GM19035 (cell line): ENCODE data around the gene ELMO1.

Experiments used
- ATAC-seq: cut with Tn5 transposase; IDR thresholded peaks from one replicate; pipeline ENCODE4 v1.9.1; 2021; ENCODE audit not compliant: unreplicated experiment

Gene ELMO1

DNA sequence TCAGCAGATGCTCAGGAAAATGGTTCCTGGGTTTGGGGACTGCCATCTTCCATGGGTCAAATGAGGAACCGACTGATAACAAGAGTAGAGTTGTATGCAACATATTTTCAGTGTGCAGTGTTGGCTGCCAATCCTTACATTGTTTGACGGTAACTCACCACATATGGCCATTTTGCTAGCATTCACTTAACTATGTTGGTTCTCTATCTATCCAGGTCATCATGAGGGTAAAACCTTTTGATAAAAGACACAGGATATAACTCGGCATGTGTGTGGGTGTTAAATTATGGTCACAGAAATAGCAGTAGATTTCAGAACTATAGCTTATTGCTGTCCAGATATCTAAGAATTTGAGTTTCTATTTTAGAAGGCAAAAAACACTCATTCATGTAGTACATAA lies 583.6 kb downstream of the ELMO1 start:
- ATAC-seq = no peak

DNA sequence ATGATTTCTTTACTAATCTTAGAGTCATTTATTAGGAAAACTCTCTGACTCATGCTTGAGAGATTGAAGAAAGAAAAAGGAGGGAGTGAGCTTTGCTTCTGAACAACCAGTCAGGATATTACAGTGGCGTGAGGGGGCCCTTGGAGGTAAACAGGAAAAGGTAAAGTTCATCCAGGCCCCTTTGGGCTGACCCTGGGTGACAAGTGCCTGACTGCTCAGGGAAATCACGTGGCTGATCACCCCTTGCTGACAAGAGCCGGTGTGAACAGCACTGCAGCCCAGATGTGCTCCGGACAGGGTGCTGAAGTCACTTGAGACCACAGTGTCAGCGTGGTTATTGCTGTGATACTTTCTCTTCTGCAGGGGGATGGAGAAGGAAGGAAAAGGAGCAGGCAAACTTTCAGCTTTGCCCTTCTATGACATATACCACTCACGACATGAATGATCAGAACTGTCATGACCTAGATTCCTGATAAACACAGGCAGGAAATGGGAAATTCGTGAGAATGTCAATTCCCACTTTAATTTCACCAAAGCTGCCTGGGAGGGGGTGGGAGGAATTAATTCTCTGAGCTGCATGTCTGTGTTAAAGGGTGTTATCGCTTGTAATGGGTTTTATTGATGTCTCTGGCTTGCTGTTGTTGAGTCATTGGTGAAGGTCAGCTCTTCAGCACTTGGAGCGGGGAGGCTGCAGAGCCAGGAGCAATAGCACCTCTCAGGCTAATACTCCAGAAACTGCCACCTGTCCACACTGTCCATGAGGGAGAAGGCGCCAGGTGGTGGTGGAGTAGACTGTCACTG lies 584.6 kb downstream of the ELMO1 start:
- ATAC-seq = no peak

DNA sequence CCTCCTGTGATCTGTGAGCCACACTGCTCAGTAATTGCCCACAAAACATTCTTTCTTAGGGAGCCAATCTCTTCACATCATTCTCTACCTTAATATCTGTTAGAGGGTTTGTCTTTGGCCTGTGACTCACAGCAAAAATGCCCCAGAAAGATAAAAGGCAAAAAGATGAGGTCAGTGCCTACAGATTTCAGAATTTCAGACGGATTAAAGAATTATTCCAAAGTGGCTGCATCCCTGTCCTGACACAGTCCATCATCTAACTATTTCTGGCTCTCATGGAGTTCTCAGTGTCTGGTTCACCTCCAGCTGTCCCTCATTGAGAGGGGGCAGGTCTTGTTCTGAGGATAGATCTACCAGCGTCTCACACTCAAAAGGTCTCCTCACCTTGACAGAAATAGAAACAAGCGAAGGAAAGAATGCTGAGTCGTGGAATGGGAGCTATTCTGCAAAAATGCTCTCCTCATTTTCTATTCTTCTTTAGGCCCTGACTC lies 585.8 kb downstream of the ELMO1 start:
- ATAC-seq = no peak

DNA sequence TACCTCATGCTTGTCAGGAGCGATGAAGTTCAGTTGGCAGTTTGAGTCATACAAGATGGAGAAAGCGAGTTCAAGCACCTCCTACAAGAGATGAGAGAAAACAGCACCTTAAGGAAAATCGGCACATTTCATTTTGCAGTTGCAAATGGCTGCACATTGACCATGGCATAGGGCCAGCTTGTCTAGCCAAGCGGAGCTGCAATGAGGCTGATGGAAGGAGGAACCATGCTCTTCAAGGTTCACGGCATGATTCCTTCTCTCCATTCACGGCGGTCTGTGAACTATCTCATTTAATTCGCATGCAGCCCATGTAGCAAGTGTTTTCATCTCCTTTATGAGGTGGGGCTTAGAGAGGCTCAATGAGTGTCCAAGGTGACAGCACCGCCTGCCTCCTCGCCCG lies 587.0 kb downstream of the ELMO1 start:
- no peak for ATAC-seq

DNA sequence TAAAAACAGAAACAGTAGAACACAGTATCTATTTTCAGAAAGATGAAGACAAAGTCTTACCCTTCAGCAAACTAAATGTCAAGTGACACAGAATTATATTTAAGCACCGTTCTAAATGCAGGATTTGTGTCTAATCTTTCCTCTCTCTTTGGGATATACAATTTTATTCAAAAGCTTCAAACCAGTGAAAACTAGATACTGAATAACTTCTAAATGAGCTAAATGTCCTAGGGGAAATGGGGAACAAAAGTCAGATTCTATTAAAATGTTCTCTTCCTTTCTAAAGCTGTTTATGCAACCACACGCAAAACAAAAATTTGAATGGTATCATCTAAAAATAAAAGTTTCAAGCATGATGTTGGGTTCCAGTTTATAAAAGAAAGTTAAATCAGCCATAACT lies 588.0 kb downstream of the ELMO1 start:
- no peak for ATAC-seq

DNA sequence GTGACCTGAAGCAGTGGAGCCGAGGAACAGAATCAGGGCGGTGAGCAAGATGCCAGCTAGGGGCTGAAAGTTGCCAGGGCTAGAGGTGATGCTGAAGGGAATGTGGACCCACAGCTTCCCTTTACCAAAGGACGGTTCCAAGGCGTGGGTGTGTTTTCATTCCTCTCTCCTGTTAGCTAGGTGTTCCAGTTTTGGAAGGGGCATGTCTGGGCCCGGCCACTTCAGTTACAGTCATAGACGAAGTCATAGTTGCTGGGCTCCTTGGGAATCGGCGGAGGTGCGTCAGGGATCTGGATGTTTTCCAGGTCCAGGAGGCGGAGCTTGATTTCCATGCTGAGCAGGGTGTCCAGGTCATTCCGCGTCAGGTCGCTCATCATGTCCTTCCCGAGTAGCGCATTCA lies 593.3 kb downstream of the ELMO1 start:
- no peak for ATAC-seq

DNA sequence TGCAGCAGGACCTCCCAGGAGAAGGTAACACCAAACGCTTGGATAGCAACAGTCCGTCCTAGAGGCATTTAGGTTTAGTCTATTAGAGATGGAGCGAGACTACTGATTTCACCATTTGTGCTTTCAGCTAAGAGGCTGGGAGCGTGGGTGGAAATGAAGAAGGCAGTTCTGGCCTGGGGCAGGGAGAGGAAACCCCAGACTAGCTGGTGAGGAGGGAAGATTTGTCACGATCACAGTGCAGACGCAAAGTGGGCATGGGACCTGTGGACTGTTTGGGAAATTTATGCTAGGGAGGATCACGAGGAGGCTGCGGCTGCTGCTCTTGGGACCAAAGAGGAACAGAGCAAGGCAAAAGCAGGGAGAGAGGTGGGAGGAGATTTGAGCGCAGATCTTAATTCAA lies 594.0 kb downstream of the ELMO1 start:
- no peak for ATAC-seq

DNA sequence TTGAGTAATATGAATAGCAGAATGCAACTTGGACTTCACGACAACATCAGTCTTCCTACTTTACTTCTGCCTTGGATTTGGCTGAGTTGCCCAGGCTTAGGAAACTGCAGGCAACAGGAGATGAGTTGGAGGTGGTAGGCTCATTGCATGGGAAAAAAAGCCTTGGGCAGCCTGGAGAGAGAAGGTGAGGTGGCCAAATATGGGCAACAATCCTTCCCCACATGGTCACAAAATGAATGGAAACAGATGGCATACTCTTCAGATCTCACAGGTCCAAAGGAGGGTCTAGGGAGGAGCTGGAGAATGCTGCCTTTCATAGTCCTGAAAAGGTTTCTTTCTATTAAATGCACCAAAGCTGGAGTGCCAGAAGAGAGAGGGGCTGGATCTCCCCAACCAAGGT lies 595.7 kb downstream of the ELMO1 start:
- no peak for ATAC-seq

DNA sequence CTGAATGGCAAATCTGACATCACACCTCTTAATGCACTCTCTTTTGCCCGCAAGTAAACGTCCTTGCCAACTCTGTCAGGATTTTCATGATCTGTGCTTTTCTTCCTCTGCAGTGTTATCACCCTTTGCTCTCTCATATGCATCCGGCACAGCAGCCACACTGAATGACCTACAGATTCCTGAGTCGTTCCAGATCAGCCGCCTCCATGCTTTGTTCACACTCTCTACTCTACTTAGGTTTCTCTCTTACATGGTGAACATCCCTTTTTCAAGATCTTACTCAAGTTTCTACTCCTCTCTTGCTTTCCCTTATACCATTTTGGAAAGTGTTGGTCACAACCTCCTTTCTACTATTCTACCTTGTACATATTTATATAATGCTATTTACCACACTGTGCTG lies 596.6 kb downstream of the ELMO1 start:
- no peak for ATAC-seq

DNA sequence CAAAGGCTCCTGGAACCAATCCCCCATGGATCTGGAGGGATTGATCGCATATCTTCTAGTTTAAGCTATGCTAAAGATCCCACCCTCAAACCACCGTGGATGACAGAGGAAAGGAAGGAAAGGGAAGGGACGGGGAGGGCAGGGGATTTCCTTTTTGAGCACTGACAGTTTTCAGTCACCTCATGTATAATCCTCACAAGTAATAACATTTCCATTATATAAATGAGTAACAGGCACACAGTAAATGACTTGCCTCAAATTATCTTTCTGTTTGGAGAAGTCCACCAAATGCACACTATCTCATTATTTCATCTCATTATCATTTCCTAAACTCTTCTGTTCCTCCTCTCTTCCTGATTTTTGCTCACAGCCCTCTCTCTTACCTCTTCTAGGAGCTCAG lies 597.3 kb downstream of the ELMO1 start:
- ATAC-seq = no peak

DNA sequence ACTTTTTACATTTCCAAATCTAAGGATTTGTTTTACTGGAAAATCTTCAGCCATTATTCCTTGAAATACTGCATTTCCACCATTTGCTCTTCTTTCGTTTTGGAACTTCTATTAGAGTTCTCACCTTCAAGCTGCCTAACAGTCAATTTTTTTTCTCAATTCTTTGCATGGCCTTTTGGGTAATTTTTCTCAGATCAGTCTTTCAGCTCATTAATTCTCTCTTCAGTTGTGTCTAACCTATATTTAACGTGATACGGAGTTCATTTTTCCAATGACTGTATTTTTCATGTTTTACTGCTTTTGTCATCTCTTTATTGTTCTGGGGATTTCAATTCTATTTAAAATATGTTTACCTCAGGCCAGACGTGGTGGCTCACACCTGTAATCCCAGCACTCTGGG lies 600.7 kb downstream of the ELMO1 start:
- ATAC-seq = no peak

DNA sequence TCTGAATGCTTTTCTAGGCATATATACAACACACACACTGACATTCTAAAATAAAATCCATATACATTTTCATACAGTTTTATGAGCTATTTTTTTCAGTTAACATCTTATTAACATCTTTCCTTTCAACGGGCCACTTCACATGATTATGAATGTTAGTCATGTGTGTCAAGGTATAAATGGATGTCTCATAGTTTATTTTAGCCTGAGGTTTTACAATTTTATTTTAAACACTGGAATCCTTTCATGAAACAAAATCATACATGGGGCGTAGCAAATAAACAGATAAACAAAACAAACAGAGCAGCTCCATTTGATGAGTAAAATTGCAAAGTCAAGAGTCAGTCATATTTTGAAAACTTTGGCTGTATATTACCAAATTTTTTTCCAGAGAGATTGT lies 604.3 kb downstream of the ELMO1 start:
- no peak for ATAC-seq

DNA sequence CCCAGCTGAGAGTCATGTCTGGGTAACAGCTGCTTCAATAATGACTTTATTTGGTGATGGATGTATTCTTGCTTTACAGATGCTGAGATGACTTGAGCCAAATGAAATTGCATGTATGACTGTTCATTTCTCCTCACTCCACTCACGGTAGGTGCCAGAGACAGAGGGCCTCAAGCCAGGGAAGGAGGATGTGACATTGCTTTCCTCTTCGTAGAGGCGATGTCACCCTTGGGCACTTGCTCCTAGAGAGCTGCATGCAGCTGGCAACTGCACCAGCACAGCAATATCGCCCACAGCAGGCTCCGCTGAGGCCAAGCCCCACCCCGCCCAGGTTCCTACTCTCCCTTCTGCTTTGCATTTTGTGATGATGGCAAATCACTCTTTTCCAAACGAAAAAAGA lies 607.8 kb downstream of the ELMO1 start:
- ATAC-seq = no peak

DNA sequence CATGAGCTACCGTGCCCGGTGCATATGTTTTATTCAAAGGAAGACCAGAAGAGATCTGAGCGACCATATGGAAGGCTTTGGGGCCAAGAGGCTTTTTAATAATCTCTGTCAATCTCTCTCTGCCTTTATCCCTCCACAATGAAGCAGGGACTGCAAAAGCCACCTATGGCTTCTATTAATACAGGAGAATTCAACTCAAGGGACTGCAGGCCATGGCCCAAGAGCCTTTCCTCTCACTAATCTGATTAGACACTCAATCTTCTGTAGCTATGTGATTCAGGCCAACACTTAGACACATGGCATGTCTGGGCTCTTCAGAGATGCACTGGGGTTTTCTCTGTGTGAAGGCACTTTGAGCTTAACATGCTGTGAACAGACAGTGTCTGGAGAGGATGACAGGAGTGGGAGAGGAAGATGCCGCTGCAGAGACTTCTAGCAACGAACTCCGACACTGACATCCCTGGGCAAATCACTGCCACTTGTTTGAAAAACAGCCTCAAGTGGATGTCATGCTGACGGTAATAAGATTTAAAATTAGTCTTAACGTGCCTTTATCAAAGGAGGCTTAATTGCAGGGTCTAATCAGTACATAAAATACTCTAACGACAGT lies 609.9 kb downstream of the ELMO1 start:
- no peak for ATAC-seq

DNA sequence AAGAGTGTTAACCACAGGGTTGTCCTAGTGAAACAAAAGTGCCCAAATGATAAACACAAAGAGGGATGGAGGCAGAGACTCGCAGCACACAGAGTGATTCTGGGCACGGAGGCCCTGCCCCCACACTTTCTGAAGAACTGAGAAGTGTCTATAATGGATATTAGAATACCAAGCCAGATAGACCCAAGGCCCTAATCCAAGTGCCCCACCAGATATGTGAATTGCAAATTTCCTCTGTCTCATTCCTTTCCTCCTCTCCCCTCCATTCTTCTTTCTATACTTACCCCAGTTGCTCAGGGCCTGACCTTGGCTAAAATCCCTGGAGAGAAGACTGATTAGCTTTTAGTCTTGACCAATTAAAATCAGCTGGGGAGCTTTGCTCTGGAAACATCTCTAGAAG lies 617.6 kb downstream of the ELMO1 start:
- ATAC-seq = no peak

DNA sequence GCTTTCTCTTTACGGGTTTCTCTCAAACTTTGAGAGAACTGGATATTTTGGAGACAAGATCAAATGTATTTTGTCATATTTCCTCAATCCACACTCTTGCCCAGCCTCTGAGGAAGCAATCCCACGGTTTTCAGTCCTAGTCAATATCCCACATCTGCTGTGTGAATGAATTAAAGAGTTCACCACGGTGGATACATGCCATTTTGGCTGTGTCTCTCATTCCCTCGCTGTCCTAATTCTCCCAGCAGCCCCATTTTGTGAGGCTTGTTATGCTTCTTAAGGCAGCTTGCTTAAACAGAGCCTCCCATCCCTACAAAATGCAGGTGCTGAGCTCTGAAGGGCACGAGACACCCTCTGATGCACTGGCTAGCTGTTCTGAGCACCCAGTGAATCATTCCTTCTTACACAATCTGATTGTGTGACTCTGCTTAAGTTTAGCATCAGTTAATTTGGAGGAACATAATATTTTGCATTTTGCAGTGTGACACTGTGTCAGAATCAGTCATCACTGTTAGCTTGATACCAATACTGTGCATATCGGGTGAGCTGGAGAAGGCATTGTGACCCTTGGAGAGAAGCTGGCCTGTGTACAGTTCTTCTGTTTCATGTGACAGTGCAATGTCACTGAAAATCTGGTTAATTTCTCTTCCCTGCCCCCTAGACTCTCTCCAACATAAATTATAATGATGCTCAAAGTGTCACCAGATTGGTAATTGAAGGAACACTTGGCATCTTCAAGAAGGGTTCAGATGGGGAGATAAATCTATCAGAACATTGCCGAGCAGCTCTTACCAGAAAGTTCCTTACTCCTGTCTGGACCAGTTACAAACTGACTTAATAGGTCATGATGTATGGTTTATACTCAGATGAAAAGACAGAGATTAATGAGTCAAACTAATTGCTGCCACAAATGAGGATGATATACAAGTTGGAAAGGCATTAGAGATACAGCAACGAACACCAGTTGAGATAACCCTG lies 620.6 kb downstream of the ELMO1 start:
- no peak for ATAC-seq

DNA sequence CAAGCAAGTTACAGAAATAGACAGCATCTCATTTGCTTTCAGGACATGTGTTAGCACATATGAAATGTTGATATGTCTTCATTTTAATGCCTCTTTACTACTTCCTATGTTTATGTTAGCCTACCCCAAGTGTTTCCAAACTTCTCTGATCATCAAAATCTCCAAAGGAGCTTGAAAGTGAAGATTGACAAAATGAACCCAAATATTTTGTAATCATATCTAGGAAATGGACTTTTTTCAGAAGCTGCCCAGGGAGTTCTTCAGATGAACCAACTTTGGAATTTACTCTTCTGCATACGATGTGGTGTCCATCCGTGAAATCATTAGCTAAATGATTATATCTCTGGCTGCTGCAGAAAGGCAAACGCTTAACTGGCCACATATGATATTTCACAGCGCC lies 623.2 kb downstream of the ELMO1 start:
- ATAC-seq = no peak

DNA sequence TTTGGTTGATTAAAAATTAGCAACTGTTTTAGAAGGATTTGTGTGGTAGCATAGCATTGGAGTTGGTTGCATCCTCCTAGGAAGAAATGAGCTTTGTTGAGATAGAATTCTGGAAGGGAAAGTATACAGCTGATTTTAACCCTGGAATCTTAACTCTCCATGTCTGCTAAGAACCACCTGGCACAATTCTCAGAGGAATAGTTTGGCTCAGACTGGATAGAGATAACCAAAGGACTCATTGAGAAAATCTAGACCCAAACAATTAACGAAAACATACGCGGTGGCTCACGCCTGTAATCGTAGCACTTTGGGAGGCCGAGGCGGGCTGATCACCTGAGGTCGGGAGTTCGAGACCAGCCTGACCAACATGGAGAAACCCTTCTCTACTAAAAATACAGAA lies 625.3 kb downstream of the ELMO1 start:
- no peak for ATAC-seq

DNA sequence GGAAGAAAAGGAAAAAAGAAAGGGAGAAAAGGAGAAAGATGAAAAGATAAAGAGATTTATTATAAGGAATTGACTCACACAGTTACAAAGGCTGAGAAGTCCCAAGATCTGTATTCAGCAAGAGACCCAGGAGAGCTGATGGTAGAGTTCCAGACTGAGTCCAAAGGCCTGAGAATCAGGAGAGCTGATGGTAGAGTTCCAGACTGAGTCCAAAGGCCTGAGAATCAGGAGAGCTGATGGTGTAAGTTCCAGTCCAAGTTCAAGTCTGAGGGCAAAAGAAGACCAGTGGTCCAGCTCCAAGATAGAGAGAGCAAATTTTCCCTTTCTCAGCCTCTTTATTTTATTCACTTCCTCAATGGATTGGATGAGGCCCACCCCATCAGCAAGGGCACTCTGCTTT lies 627.0 kb downstream of the ELMO1 start:
- no peak for ATAC-seq

DNA sequence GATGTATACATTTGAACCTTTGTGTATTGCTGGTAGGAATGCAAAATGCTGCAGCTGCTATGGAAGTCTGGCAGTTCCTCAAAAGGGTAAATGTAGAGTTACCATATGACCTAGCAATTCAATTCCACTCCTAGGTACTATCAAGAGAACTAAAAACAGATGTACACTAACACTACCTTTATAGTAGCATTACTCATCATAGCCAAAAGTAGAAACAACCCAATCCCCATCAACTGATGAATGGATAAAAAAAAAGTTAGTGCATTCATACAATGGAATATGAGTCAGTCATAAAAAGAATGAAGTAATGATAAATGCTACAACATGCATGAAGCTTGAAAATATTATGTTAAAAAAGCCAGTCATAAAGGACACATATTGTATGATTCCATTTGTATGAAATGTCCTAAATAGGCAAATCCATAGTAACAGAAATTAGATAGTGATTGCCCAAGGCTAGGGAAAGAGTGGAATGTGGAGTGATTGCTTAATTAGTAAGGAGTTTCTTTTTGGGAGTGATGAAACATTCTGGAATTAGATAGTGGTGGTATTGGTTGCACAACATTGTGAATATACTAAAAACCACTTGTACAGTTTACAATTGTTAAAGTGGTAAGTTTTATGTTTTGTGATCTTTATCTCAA lies 628.0 kb downstream of the ELMO1 start:
- no peak for ATAC-seq

DNA sequence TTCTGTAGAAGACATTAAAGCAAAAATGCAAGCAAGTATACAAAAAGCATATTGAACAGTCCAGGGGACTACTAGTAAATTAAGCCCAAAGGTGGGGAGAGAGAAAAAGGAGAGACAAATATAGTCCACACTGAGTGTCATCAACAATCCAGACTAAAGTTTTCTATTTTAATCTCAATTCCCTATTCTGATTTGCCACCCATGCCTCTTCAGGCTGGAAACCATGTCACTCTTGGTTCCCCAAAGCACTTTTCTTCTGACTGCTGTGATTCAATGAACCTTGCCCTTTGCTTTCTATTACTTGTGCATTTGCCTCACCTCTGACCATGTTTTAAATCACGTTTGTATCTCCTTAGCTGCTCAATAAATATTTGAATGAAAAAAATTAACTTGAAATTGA lies 629.0 kb downstream of the ELMO1 start:
- ATAC-seq = no peak
